SH-SY5Y (cell line): ENCODE data around the gene ATG2B.

Source experiments
- GATA2 ChIP-seq: IDR thresholded peaks from 2 replicates; pipeline ENCODE4 v1.6.1; 2011; ENCODE audit warnings: mild to moderate bottlenecking, low read depth, low read length
- GATA3 ChIP-seq: IDR thresholded peaks from 2 replicates; pipeline ENCODE4 v1.6.1; 2011; ENCODE audit warnings: low read depth, mild to moderate bottlenecking, low read length, moderate library complexity

GRCh38 chr14:96394047-96394815 is 31.1 kb upstream of the ATG2B start:
- TF ChIP-seq GATA3 (no peak), GATA2 (no peak)
